GM10248 (cell line): ENCODE measurements around the gene CPLANE1.

Source experiments
- CTCF ChIA-PET: fragments of 300-600 bp; sonication (Branson Sonifier 250); formaldehyde crosslinking; extraction: SDS; loops from one replicate; lab custom pipeline; 2021; ENCODE audit warnings: antibody characterized with exemption; lab: Yijun Ruan, JAX
- POLR2A ChIA-PET: fragments of 350-650 bp; sonication (Branson Sonifier 250); formaldehyde crosslinking; extraction: SDS; loops from one replicate; lab custom pipeline; 2020; ENCODE audit warnings: antibody characterized with exemption; lab: Yijun Ruan, JAX
- DNase-seq: peaks from one replicate; pipeline ENCODE4 v3.0.0; 2012; ENCODE audit errors: extremely low spot score
- CTCF ChIP-seq: IDR thresholded peaks from 2 replicates; pipeline ENCODE4 v1.5.1; 2012; ENCODE audit warnings: mild to moderate bottlenecking, low read depth; ENCODE audit errors: extremely low read depth, missing control alignments, control extremely low read depth

CPLANE1 gene

GRCh38 chr5:37071487-37071886 is 177.7 kb downstream of the CPLANE1 start:
- ChIA-PET POLR2A (interaction anchor here (0.5 kb wide), 1 partner anchor 82 kb away, joined by 9 read pairs; no protein-coding TSS in a partner anchor), CTCF (interaction anchor here (1.0 to 4.1 kb wide), 4 partner anchors 9 to 36 kb away, joined by 3 to 29 read pairs (median 5); no protein-coding TSS in a partner anchor)
- DNase-seq, result no peak
- no peak for TF ChIP-seq CTCF

GRCh38 chr5:37064442-37064841 is 184.7 kb downstream of the CPLANE1 start:
- ChIA-PET CTCF (interaction anchor here (0.9 to 1.5 kb wide), 2 partner anchors 14 to 16 kb away, joined by 3 to 4 read pairs; no protein-coding TSS in a partner anchor), POLR2A (no interaction called here)
- TF ChIP-seq CTCF, result no peak
- DNase-seq, result no peak

- CTCF ChIA-PET, result interaction anchor here (0.9 to 1.5 kb wide), 2 partner anchors 15 to 17 kb away, joined by 3 to 4 read pairs; no protein-coding TSS in a partner anchor
- TF ChIP-seq CTCF, result no peak
- DNase-seq, result no peak
- POLR2A ChIA-PET, result no interaction called here
Measured at GRCh38 chr5:37063739-37064138, 185.4 kb downstream of the CPLANE1 start.

- DNase-seq, result no peak
- no peak for TF ChIP-seq CTCF
- ChIA-PET CTCF (interaction anchor here (0.6 to 1.9 kb wide), 6 partner anchors 14 to 320 kb away, joined by 3 to 5 read pairs (median 4); no protein-coding TSS in a partner anchor), POLR2A (no interaction called here)
Measured at GRCh38 chr5:37060030-37060429, 189.1 kb downstream of the CPLANE1 start.

- DNase-seq, result no peak
- ChIA-PET POLR2A (no interaction called here), CTCF (interaction anchor here (0.6 to 1.1 kb wide), 2 partner anchors 11 to 18 kb away, joined by 3 read pairs; no protein-coding TSS in a partner anchor)
- no peak for TF ChIP-seq CTCF
Measured at GRCh38 chr5:37056762-37057161, 192.4 kb downstream of the CPLANE1 start.
